HG03025 (cell line): Measurements from ENCODE around the gene LDAH.
A peak's percentile ranks its signal among the peaks of the same experiment; 100 is the strongest.

ENCODE experiments used
- ATAC-seq: cut with Tn5 transposase; IDR thresholded peaks from one replicate; pipeline ENCODE4 v1.9.1; 2021; ENCODE audit warnings: mild to moderate bottlenecking, moderate library complexity; ENCODE audit not compliant: unreplicated experiment, low FRiP score

Gene LDAH

GRCh38 chr2:20642055-20642971 lies 180.6 kb downstream of the LDAH start:
- peak; percentile 75 for ATAC-seq

GRCh38 chr2:20641123-20641985 lies 181.5 kb downstream of the LDAH start:
- ATAC-seq: no peak

GRCh38 chr2:20640411-20641122 lies 182.3 kb downstream of the LDAH start:
- no peak for ATAC-seq

- no peak for ATAC-seq
Observed at GRCh38 chr2:20638646-20639430, 184.1 kb downstream of the LDAH start.

- no peak for ATAC-seq
Observed at GRCh38 chr2:20638014-20638413, 184.9 kb downstream of the LDAH start.

- ATAC-seq: no peak
Observed at GRCh38 chr2:20637147-20637546, 185.8 kb downstream of the LDAH start.

GRCh38 chr2:20635675-20636584 lies 187.0 kb downstream of the LDAH start:
- ATAC-seq: no peak

GRCh38 chr2:20635113-20635510 lies 187.8 kb downstream of the LDAH start:
- ATAC-seq: no peak

- ATAC-seq: no peak
Observed at GRCh38 chr2:20634507-20635112, 188.3 kb downstream of the LDAH start.
